ENCODE measurements around the gene AFAP1. TPM values are rescaled to one million over a fixed set of nuclear protein-coding genes. Genes with fewer than 3 reads are reported as not detected.
A peak's percentile ranks its signal among the peaks of the same experiment; 100 is the strongest.

Gene AFAP1
- total RNA-seq, 1 donor from 2014 or later = 19.3 TPM

DNA sequence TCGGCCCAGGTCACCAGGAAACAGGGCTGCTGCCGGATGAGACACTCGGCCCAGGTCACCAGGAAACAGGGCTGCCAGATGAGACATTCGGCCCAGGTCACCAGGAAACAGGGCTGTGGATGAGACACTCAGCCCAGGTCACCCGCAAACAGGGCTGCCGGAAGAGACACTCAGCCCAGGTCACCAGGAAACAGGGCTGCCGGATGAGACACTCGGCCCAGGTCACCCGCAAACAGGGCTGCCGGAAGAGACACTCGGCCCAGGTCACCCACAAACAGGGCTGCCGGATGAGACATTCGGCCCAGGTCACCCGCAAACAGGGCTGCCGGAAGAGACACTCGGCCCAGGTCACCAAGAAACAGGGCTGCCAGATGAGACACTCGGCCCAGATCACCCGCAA lies 21.5 kb downstream of the AFAP1 start:
- peak; percentile 47 to 70 for DNase-seq (ENCODE audit: low read depth in 2 of 2)

- no peak for DNase-seq (ENCODE audit: low read depth in 2 of 2)
Observed at GRCh38 chr4:7917669-7918068, 22.0 kb downstream of the AFAP1 start.

DNA sequence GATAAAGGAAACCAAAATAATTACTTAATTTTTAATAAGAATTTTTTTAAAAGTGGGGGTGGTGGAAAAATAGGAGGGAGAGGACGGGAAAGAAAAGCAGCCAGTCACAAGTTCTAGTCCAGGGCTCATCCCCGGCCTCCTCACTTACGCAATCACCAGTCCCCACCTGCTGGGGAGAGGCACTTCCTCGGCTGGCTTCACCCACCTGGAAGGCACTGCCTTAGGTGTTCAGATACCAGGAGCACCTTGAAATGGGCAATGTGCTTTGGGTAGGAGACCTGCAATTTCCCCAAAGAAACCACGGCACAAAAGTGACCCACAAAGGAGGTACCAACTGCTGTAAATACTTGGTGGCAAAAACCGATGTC lies 23.8 kb downstream of the AFAP1 start:
- DNase-seq (ENCODE audit: low read depth in 2 of 2) = no peak

GRCh38 chr4:7912826-7913225 lies 26.8 kb downstream of the AFAP1 start:
- no peak for DNase-seq (ENCODE audit: low read depth in 2 of 2)

DNA sequence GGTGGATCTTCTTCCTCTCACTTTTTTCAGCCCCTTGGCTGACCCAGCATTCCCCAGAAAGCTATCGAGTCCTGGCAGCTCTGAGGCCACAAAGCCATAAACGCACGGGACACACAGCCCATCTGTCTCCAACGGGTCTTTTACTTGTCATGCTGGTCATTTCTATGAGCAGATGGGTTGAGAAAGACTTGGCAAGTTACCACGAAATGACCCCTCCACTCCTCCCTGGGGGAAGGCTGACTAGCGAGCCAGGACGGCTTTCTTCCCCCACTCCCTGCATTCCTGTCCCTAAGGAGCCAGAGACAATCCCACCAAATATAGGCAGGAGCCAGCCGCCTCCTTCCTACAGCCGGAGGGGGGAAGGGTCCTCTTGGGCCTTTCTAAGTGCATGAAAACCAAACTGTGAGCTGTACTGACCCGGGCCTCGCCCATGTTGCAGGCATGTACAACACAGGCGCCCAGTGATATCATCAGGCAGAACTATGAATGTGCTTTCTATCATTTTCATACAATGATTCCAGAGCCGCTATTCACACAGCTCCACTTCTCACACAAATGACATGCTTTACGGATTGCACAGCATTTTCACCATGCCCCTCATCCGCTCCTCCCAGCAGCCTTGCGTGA lies 28.6 kb downstream of the AFAP1 start:
- DNase-seq (ENCODE audit: low read depth in 2 of 2) = no peak

DNA sequence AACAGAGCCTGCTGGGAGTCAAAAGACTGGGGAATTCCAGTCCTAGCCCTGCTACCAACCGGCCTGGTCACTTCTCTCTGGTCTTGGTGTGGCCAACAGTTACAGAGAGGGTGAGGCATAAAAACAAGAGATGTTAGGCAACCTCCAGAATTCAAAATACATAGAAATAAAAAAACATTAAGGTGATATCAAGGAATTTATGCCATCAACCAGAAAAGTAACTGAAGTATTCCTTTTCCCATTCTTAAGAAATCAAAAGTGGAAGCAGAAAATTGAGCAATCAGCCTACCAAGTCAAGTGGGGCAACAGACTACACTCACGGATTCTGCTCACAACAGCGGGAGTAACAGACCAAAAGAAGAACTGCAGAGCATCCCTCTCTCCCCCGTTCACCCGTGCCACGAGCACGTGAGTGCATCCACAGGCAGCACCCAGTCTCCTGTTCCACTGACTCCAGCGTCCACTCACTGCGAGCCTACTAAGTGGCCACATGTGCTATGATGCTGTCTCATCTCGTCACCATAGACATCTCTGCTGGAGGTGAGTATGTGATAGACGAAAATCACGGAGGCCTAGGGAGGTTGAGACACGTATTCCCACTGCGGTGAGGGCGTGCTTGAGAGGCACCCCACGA lies 29.3 kb downstream of the AFAP1 start:
- DNase-seq (ENCODE audit: low read depth in 2 of 2) = no peak

DNA sequence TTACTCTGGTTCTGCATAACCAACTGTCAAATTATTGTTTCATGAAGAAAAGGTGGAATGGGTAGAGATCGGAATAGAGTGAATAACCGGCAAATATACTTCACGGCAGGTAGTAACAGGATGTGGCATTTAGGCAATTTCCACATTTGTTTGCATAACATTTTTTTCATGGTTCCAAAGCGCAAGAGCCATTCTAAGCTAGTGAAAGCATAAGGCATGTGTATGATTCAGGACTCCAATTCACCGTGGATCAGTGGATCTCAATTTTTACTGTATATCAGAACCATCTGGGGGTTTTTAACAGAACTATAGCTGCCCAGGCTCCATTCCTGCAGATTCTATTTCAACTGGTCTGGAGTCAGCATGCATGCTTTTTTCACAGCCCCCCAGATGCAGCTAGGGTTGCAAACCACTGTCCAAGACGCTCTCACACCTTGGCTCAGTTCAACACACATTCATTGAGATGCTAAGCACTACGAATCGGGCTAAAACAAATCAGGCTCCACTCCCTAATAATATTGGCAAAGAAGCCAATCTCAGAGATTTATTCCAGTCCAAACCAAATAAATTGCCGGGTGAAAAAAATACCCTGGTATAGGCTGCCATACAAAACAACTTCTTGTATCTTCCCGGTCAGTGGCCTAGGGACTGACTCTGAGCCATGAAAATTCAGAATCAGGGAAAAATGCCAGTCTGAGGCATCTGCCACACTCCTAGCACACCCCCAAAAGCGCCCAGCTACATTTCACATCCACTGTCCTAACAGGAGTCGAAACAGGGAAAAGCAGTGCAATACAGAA lies 30.0 kb downstream of the AFAP1 start:
- DNase-seq (ENCODE audit: low read depth in 2 of 2) = no peak

- DNase-seq (ENCODE audit: low read depth in 2 of 2) = no peak
Observed at GRCh38 chr4:7908668-7909067, 31.0 kb downstream of the AFAP1 start.

DNA sequence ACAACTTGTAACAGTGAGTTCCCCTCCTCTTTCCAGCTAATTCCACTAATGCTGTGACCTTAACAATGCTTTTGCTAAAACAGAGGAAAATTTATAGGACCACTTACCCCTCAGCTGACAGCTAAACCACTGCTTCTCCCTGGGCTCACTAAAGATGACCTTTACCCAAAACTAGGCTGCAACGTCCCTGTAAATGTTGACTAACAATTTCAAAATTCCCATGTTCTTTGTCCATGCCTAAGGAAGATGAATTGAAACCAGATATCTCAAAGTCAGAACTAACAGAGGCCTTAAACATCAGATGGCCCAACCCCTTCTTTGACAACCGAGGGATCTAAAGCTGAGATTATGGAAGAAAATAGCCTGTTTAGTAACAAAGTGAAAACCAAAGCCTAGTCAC lies 32.5 kb downstream of the AFAP1 start:
- DNase-seq (ENCODE audit: low read depth in 2 of 2) = no peak

DNA sequence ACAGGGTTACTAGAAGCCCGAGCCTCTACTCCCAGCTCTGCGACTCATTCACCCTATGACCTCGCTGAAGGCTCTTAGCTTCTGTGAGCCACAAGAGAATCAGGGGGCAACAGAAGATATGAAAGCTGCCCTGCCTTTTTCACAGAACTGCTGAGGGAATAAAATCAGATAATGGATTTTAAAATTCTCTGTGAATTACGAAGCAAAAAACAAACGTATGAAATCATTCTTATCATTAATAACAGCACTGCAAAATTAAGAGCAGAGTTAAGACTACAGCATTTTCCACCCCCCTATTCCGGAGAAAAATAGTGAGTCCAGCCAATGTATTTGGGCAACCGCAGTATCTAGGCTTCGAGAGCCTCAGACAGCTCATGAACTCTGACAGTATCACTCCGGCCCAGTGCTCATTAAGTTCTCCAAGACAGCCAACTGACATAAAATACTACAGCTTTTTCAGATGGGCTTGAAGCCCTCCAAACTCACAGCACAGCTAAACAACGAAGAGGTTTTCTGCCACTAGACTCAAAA lies 33.4 kb downstream of the AFAP1 start:
- DNase-seq (ENCODE audit: low read depth in 2 of 2) = no peak

- no peak for DNase-seq (ENCODE audit: low read depth in 2 of 2)
Observed at GRCh38 chr4:7904952-7905915, 34.4 kb downstream of the AFAP1 start.

DNA sequence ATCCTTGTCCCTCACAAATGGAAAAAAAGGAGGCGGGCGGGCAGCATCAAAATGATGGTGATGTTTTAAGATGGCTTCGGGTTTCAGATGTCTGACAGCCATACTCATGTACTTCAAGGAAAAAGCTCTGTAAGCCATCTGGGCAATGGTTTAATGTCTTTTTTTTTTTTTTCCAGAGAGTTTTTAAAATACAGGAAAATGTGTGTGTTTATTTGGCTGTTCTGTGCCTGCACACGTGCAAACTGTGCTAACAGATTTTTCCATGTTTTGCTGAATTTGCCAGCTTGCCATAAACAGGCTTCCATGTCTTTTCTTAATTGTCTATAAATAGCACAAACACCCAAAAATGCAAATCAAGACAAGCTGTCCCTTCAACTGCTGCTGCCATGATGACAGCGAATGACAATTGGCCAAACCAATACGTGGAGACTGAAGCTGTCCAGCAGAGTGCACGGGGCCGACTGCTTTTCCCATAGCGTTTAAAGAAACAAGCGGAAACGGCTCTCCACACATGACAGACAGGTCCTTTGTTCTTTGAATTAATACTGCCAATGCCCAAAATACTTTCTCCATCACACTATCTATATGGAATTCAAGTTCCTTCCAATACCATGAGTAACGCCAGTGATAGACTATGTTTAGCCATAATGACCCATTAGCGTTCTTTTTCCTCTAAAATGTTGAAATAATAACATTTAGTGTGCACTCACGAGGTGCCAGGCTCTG lies 35.7 kb downstream of the AFAP1 start:
- DNase-seq (ENCODE audit: low read depth in 2 of 2) = peak; percentile 90 to 94

- no peak for DNase-seq (ENCODE audit: low read depth in 2 of 2)
Observed at GRCh38 chr4:7902826-7903225, 36.8 kb downstream of the AFAP1 start.

DNA sequence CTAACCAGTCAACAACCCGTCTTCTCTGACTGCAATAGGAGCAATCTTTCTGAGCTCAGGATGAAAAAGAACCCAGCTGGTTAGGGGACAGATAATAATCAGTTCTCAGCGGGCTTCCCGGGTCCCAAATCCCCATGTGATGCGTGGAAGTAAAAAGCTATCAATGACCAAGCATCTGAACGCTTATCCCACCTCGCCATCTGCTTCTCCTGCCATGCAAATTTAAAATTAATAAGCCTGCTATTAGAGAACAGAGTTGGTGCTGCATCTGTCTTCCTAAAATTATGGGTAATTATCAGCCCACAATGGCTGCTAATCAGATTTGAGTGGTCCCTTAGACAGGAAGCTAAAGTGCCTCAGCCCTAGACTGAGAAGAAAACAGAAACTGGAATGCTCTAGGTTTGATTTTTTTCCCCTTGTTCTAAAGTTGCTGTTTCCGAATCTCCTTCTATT lies 37.5 kb downstream of the AFAP1 start:
- DNase-seq (ENCODE audit: low read depth in 2 of 2) = no peak

- DNase-seq (ENCODE audit: low read depth in 2 of 2) = no peak
Observed at GRCh38 chr4:7901311-7901885, 38.3 kb downstream of the AFAP1 start.

GRCh38 chr4:7900334-7900909 lies 39.2 kb downstream of the AFAP1 start:
- DNase-seq (ENCODE audit: low read depth in 2 of 2) = no peak

GRCh38 chr4:7899184-7899869 lies 40.3 kb downstream of the AFAP1 start:
- DNase-seq (ENCODE audit: low read depth in 2 of 2) = no peak

GRCh38 chr4:7898385-7898784 lies 41.3 kb downstream of the AFAP1 start:
- no peak for DNase-seq (ENCODE audit: low read depth in 2 of 2)

GRCh38 chr4:7897811-7898210 lies 41.9 kb downstream of the AFAP1 start:
- no peak for DNase-seq (ENCODE audit: low read depth in 2 of 2)
